Activated CD8-positive, alpha-beta memory T cell treated with anti-CD3 and anti-CD28 coated beads for 48 hours (primary cell): ENCODE measurements around the gene ELP1.

Experiments used
- DNase-seq, 3 experiments: peaks; one replicate each; pipeline ENCODE4 v3.0.0-alpha.2; 2020; ENCODE audit warnings: low read depth in 2 of 3, low spot score in 2 of 3

ELP1 gene

GRCh38 chr9:108883085-108883484 lies 50.8 kb downstream of the ELP1 start:
- DNase-seq: no peak

DNA sequence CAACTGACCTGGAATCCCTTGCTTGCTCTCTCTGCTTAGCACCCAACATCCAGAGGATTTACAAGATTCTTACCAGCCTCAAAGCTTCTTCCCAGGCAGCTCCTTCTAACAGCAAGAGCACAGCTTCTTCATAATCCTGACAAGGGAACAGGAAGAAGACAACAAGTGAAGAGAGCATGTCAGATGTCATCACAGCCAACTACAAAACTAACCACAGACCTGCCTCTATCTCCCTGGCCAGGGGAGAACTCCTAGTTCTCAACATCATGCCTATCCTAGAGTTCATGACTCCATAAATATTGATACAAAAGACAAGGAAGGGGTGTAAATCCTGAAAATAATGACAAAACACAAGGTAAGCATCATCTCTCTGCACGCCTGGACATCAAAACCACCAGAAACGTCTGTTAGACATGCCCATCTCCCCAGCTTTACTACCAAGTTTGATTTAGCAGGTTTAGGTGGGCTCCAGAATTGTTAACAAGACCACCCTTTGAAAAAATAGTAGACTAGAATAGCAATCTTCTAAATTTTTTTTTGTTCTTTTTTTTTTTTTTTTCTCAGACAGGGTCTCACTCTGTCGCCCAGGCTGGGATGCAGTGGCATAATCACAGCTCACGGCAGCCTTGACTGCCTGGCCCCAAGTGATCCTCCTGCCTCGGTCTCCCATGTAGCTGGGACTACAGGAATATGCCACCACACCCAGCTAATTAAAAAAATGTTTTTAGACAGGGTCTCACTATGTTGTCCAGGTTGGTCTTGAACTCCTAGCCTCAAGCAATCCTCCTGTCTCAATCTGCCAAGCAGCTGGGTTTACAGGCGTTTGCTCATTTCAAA lies 51.7 kb downstream of the ELP1 start:
- DNase-seq: no peak

GRCh38 chr9:108880738-108881316 lies 53.1 kb downstream of the ELP1 start:
- no peak for DNase-seq

DNA sequence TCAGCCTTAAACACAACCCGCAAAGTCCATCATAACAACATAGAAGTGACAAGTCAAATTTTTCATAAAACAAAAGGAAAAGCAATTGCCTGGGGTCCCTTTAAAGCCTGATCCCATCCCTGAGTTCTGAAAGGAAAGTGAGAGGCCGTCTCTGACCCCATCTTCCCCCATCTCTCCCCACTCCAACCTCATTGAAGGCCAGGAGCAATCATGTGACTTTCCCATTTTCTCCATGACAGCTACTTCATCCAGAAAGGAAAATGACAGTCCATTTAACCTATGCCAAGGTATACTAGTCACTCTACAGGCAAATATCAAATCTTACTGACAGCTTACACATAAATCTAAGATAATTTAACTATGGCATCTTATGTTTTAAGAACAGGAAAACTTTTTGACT lies 56.4 kb downstream of the ELP1 start:
- no peak for DNase-seq

DNA sequence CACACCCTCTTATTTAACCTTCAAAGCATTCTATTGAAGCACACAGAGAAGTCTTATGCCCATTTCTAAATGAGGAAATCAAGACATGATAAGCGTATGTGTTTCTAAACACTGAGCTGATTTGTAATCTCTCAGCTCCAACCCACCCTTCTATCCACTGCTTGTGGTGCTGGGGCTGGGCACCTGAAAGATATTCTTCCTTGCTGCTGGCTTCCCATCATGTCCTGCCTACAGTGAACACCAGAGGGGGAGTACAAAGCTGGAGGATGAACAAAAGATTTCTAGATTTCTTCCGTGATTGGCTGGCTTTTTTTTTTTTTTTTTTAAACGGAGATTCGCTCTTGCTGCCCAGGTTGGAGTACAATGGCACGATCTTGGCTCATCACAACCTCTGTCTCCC lies 57.5 kb downstream of the ELP1 start:
- no peak for DNase-seq

DNA sequence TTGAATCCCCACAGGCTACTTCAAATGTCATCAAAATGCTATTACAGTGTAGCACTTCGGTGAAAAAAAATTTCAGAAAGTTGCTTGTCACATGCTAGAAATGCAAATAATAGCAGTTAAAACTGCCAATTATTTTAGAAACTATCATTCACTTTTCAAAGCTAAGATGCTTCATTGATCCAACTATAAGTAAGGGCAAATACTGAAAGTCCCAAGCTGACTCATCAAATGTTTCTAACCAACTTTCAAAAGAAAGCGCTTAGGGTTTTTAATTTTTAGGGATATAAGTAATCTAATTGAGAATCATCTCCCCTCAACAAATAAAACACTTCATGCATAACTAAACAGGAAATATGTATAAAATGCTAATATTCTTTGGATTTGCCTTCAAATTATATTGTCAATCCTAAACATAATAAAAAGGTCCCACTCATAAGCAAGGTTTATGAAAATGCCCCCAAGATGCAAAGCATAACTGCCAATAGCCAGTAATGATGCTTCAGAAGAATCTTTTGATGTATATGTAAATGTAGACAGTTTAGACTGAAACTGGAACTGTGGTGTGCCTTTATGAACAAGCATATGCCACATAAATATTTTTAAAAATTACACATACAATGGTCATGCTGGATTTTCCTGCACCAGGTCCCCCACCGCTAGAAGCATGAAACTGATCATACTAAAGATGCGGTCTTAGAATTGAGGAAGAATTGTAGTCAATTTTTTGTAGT lies 59.7 kb downstream of the ELP1 start:
- no peak for DNase-seq

GRCh38 chr9:108869092-108869725 lies 64.7 kb downstream of the ELP1 start:
- DNase-seq: no peak

GRCh38 chr9:108867829-108868228 lies 66.1 kb downstream of the ELP1 start:
- DNase-seq: no peak

- DNase-seq: no peak
Observed at GRCh38 chr9:108867116-108867515, 66.8 kb downstream of the ELP1 start.

- no peak for DNase-seq
Observed at GRCh38 chr9:108866001-108866420, 67.9 kb downstream of the ELP1 start.

GRCh38 chr9:108865037-108865436 lies 68.9 kb downstream of the ELP1 start:
- DNase-seq: no peak

- no peak for DNase-seq
Observed at GRCh38 chr9:108864446-108864845, 69.5 kb downstream of the ELP1 start.

DNA sequence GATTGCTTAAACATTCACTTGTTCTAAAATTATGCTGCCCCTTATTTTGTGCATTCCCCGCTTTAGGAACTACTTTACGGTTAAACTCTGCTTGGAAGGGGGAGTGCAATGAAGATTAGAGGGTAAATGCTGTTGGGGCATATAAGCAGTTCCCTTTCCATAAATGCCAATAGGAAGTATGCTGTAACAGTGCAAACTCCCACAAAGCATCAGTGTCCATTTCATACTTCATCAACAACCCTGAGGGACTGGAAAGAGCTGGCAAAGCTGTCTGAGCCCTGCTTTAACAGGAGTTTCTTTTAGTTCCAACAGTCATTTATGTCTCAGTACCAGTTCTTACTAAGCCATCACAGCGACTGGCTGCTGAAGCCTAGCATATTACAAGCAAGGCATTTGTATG lies 70.0 kb downstream of the ELP1 start:
- DNase-seq: no peak

DNA sequence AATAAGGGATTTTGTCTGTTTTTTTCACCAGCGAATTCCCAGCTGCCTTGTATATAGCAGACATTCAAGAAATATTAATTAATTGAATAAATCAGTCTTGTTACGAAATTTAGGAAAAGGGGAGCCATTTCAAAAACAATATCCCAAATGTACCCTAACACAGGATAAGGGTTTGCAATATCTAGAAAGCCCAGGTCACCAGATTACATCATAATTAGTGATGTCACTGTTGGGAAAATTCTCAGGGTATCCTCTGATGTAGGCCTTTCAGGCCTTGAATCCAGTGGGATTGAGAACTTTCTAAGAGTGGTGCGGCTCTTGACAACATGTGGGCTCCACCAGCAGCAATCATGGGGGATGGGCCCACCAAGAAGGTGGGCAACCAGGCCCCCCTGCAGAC lies 71.9 kb downstream of the ELP1 start, which contains the start of gene ACTL7A:
Gene ACTL7A, plus strand, starts transcription at position 270 of the 400 bp plus-strand sequence. Its CDS starts 57 bp downstream, at position 327.
- DNase-seq: no peak

DNA sequence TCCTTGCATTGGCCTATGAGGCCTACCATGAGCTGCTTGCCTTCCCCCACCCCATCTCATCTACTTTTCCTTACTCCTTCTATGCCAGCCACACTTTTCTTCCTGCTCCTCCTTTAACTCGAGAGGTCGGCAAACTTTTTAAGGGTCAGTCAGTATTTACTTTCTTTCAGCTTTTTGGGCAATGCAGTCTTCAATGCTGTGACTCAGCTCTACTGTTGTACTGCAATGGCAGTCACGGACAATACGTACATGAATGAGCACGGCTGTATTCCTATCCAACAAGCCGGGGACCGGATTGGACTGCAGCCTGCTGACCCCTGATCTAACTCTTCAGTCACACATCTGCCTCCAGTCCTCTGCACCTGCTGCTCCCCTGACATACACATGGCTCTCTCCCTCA lies 72.5 kb downstream of the ELP1 start:
- DNase-seq: no peak

- no peak for DNase-seq
Observed at GRCh38 chr9:108860764-108861163, 73.2 kb downstream of the ELP1 start.

DNA sequence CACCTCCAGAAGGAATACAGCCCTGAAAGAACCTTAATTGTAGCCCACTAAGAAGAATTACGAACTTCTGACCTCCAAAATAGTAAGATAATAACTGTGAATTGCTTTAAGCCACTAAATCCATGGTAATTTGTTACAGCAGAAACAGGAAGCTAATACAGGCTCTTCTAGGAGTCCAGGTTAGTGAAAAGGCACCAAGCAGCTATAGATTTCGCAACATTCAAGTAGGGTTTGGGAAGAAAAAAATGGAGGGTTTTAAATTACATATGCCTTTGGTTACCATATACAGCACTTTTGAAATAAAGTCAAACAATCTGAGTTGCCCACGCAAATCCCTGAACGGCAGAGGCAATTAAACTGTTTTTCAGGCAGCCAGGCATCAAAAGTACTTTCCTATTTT lies 73.6 kb downstream of the ELP1 start:
- no peak for DNase-seq

DNA sequence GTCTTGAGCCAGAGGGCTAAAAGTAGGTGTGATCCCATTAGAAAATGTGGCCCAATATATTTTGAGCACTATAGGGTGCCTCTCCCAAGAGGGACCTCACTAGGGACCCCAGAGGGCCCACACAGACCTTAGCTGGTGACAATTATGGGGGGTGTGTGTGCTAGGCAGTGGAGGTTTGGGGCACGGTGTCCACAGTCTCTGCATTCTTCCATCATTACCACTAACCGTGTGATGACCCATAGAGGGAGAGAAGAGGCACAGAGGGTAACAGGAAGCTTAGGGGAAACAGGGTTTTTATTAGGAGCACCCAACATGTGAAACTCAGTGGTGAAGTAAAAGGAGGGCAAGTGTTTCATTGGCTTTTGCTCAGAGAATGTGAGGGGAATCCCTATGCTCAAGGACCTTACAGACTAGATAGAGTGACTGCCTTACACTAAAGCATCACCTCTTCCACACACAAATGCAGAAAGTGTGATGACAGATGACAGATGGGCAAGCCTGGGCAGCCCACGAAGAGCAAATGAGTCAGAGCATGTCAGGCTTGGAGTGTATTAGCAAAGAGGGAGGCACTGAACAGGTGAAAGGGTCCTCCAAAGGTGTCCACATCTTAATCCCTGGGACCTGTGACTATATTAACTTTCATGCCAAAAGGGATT lies 74.3 kb downstream of the ELP1 start:
- DNase-seq: no peak

- no peak for DNase-seq
Observed at GRCh38 chr9:108857572-108857971, 76.4 kb downstream of the ELP1 start.

- DNase-seq: no peak
Observed at GRCh38 chr9:108855888-108856287, 78.0 kb downstream of the ELP1 start, which contains the start of gene ACTL7B. ACTL7B (minus strand) TSS chr9:108855986; CDS start chr9:108855930, 56 bp downstream.

- no peak for DNase-seq
Observed at GRCh38 chr9:108855529-108855886, 78.4 kb downstream of the ELP1 start.
